Mesothelial cell of epicardium (in vitro differentiated cells): Measurements from ENCODE around the gene NSG1. TPM values are rescaled to one million over a fixed set of nuclear protein-coding genes. Genes with fewer than 3 reads are reported as not detected.

Experiments used
- DNase-seq, 2 experiments: peaks; one replicate each; pipeline ENCODE4 v3.0.0; 2021; ENCODE audit warnings: low spot score in 2 of 2; ENCODE audit not compliant: unreplicated experiment in 2 of 2
- H3K27ac Mint-ChIP-seq: 2 replicates; pipeline ENCODE4 v1.8.0; 2021; ENCODE audit warnings: mixed read lengths
- H3K27me3 Mint-ChIP-seq: 2 replicates; pipeline ENCODE4 v1.8.0; 2021; ENCODE audit warnings: low read depth, mixed read lengths
- H3K36me3 Mint-ChIP-seq: 2 replicates; pipeline ENCODE4 v1.8.0; 2021; ENCODE audit warnings: mixed read lengths
- H3K4me1 Mint-ChIP-seq: 2 replicates; pipeline ENCODE4 v1.8.0; 2021; ENCODE audit warnings: mixed read lengths
- H3K4me3 Mint-ChIP-seq: 2 replicates; pipeline ENCODE4 v1.8.0; 2021; ENCODE audit warnings: mild to moderate bottlenecking, moderate library complexity, mixed read lengths
- H3K9me3 Mint-ChIP-seq: 2 replicates; pipeline ENCODE4 v1.8.0; 2021; ENCODE audit warnings: mixed read lengths
- total RNA-seq: library from RNA; stranded (reverse); gene quantifications from 3 replicates; pipeline ENCODE4 v1.2.1, GENCODE V29; 2021
- TF ChIP-seq, protein P1 (sequence below): fragments of 200-600 bp; sonication (generic); IDR thresholded peaks from one replicate; pipeline ENCODE4 v1.5.0; 2021; ENCODE audit warnings: antibody characterized with exemption; ENCODE audit not compliant: unreplicated experiment

The NSG1 gene
- total RNA-seq, 1 donor from 2014 or later, result 45.8 TPM

DNA sequence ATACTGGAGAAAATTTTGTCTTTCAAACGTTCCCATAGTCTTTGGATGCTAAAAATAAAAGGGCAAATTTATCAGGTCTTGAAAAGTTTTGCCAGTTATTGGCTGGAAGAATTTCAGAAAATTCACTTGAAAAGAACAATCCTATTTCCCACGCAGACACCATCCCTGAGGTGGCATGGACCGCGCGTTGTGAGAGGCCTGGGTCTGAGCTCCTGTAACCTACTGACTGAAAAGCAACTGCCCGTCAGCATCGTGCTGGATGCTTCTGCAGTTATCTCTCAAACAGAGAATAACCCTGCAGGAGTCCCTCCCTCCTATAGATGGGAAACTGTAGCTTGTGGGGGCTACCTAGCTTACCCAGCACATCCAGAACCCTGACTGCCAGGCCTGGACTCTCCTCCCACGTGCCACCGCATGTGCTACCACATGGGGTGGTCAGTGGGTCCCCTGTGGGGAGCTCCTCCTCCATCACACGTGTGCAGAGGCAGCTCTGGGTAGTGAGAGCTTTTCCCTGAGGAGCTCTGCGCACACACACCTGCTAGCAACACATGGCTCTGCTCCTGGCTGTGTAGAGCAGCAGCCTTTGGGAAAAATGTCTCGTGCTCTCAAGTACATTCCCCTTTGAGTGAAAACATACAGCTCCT, 36.1 kb downstream of the NSG1 start:
- TF ChIP-seq, protein P1, sequence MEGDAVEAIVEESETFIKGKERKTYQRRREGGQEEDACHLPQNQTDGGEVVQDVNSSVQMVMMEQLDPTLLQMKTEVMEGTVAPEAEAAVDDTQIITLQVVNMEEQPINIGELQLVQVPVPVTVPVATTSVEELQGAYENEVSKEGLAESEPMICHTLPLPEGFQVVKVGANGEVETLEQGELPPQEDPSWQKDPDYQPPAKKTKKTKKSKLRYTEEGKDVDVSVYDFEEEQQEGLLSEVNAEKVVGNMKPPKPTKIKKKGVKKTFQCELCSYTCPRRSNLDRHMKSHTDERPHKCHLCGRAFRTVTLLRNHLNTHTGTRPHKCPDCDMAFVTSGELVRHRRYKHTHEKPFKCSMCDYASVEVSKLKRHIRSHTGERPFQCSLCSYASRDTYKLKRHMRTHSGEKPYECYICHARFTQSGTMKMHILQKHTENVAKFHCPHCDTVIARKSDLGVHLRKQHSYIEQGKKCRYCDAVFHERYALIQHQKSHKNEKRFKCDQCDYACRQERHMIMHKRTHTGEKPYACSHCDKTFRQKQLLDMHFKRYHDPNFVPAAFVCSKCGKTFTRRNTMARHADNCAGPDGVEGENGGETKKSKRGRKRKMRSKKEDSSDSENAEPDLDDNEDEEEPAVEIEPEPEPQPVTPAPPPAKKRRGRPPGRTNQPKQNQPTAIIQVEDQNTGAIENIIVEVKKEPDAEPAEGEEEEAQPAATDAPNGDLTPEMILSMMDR, result no peak
- DNase-seq, result no peak
- H3K4me1 Mint-ChIP-seq, result no peaks in the 10 kb centered on the region
- no peaks in the 10 kb centered on the region for H3K9me3 Mint-ChIP-seq
- H3K27ac Mint-ChIP-seq, result no peak overlapping the region
- peaks cover 20% of the 10 kb centered on the region for H3K36me3 Mint-ChIP-seq
- H3K27me3 Mint-ChIP-seq, result no peaks in the 10 kb centered on the region
- no peak overlapping the region for H3K4me3 Mint-ChIP-seq

DNA sequence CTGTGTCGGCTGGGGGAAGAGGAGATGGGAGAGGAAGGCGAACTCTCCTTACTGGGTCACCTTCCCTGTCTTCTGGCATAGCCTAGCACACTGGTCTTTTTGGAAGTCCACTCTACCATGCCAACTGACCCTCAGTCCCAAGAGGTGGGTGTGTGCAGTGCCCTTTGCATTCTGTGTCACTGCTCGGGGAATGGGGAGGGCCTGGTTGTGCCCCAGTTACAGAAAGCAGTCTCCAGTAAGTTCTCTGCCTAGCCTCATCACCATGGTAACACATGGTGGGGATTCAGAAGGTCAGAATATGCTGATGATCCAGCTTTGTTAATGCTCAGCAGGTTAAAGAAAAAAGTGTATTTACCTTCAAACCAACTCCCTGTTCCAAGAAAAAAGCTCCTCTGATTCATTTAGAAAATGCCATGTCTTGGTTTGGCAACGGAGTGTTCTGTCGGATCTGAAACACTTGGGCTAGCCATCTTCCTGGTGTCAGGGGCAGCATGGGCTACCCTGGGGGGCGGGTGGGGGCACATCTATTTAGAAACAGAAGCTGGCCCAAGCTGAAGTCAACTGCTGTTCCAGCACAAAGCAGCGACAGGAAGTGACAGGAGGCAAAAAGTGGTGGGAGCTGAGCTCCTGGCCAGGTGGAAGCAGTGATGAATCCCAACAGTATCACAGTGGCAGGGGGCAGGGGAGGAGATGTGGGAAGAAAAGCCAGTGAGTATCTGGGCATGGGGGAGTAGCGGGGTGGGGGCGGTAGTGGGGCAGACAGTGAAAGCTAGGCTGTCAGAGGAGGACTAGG, 37.0 kb downstream of the NSG1 start:
- no peak overlapping the region for H3K4me3 Mint-ChIP-seq

DNA sequence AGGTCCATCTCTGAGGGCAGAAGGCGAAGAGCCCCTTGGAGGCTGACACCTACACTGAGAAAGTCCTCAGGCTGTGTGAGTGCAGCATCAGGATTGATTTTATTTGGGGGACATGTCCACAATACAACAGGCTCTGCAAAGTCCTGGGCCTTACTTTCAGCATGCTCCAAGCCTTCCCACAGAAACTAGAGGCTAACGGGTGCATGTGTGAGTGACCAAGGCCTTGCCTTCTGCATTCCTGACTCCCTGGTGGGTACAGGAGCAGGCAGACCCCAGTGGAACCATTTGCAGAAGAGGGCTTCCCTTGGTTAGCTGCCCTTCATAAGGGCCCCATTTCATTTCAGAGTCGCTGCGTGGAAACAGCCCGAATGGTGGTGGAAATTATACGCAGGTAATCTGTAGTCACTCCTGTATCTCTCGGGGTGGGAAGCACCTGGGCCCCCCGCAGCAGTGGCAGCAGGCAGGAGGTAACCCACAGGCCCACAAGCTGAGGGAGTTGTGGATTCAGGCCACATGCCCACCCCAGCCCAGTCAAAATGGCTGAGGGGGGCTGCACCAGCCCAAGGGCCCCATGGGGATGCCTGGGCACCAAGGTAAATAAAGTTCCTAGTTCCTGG, 37.7 kb downstream of the NSG1 start:
- no peak for DNase-seq
- no peak overlapping the region for H3K4me3 Mint-ChIP-seq
- H3K36me3 Mint-ChIP-seq, result peaks cover 14% of the 10 kb centered on the region
- no peaks in the 10 kb centered on the region for H3K4me1 Mint-ChIP-seq
- TF ChIP-seq, protein P1, result no peak
- H3K27me3 Mint-ChIP-seq, result no peaks in the 10 kb centered on the region
- no peak overlapping the region for H3K27ac Mint-ChIP-seq
- no peaks in the 10 kb centered on the region for H3K9me3 Mint-ChIP-seq

More for the DNA sequence above, 37.0 kb downstream of the NSG1 start:
- no peaks in the 10 kb centered on the region for H3K4me1 Mint-ChIP-seq
- no peaks in the 10 kb centered on the region for H3K27me3 Mint-ChIP-seq
- no peak for DNase-seq
- peaks cover 16% of the 10 kb centered on the region for H3K36me3 Mint-ChIP-seq
- TF ChIP-seq, protein P1, result no peak
- H3K9me3 Mint-ChIP-seq, result no peaks in the 10 kb centered on the region
- no peak overlapping the region for H3K27ac Mint-ChIP-seq

DNA sequence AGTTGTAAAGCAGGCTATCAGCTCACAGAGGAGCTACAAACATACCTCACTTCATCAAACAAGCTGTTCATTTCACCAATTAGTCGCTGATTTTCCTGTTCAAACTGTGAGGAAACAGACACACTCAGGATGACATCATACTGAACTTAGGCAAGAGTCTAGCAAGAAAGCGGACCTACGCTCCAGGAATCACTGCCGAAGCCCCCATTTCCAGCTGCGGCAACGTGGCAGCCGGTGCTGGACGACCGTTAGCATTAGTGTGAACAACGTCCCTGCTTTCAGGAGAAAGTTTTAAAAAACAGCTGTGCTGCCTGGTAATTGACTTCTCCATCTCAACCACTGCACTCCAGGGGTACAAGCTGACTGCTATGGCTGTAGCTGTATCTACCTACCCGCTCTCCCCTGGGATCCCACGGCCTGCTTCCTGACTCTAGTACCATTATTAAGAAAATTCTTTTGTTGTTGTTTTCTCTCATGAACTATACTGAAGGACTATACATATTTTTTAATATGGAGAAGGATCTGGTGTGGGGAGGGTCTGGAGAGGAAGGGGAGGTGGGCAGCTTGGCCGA, 38.3 kb downstream of the NSG1 start:
- no peaks in the 10 kb centered on the region for H3K27me3 Mint-ChIP-seq
- no peaks in the 10 kb centered on the region for H3K9me3 Mint-ChIP-seq
- H3K27ac Mint-ChIP-seq, result no peak overlapping the region
- no peak for DNase-seq
- no peak overlapping the region for H3K4me3 Mint-ChIP-seq
- TF ChIP-seq, protein P1, result no peak
- H3K36me3 Mint-ChIP-seq, result peaks cover 11% of the 10 kb centered on the region
- no peaks in the 10 kb centered on the region for H3K4me1 Mint-ChIP-seq

DNA sequence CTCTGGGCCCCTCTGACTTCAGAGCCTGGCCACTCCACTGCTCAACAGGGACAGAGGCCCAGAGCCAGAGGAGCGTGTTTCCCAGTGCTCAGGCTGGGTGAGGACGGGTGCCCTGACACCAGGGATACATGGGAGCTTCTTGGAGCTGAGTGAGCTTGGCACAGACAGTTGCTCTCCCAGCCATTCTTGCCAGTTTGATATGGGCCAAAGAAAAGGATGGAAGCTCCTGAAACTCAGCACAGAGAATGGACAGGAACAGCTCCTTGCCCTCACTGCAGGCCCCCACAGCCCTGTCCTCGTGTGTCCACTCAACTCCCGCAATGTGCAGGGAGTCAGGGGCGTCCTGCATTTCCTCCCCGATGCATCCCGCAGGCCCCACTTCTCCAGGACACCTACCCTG, 38.8 kb downstream of the NSG1 start:
- Mint-ChIP-seq H3K27me3 (no peaks in the 10 kb centered on the region), H3K27ac (no peak overlapping the region), H3K9me3 (no peaks in the 10 kb centered on the region), H3K36me3 (peaks cover 11% of the 10 kb centered on the region), H3K4me3 (no peak overlapping the region), H3K4me1 (peaks cover 3% of the 10 kb centered on the region)
- TF ChIP-seq, protein P1, result no peak
- no peak for DNase-seq
